PFSK-1 (cell line): ENCODE measurements around the gene TPGS2.

Source experiments
- FOXP2 ChIP-seq: optimal IDR thresholded peaks from 2 replicates; pipeline ENCODE3; 2011; ENCODE audit warnings: borderline replicate concordance, control low read depth, inconsistent platforms; ENCODE audit not compliant: insufficient read depth; ENCODE audit errors: extremely low read length, extremely low read depth
- POLR2AphosphoS5 ChIP-seq: IDR thresholded peaks from 2 replicates; pipeline ENCODE4 v1.6.1; 2012; ENCODE audit warnings: low read depth, mild to moderate bottlenecking, control low read depth, low read length, moderate library complexity
- SIN3A ChIP-seq: IDR thresholded peaks from 2 replicates; pipeline ENCODE4 v1.6.1; 2012; ENCODE audit warnings: mild to moderate bottlenecking, low read length, moderate library complexity, borderline replicate concordance; ENCODE audit not compliant: insufficient read depth
- TAF1 ChIP-seq: IDR thresholded peaks from 2 replicates; pipeline ENCODE4 v1.6.1; 2012; ENCODE audit warnings: low read length, control low read depth, borderline replicate concordance; ENCODE audit not compliant: insufficient read depth
- TF ChIP-seq, protein P1 (sequence below), 2 experiments: IDR thresholded peaks; 2 replicates each; pipeline versions ENCODE4 v1.6.1 to v1.8.0; 2011 to 2012; ENCODE audit warnings: low read depth in 2 of 2, low read length in 2 of 2, control low read depth in 1 of 2, inconsistent platforms in 1 of 2, mild to moderate bottlenecking in 1 of 2, moderate library complexity in 1 of 2; ENCODE audit not compliant: insufficient read depth in 1 of 2

The TPGS2 gene

DNA sequence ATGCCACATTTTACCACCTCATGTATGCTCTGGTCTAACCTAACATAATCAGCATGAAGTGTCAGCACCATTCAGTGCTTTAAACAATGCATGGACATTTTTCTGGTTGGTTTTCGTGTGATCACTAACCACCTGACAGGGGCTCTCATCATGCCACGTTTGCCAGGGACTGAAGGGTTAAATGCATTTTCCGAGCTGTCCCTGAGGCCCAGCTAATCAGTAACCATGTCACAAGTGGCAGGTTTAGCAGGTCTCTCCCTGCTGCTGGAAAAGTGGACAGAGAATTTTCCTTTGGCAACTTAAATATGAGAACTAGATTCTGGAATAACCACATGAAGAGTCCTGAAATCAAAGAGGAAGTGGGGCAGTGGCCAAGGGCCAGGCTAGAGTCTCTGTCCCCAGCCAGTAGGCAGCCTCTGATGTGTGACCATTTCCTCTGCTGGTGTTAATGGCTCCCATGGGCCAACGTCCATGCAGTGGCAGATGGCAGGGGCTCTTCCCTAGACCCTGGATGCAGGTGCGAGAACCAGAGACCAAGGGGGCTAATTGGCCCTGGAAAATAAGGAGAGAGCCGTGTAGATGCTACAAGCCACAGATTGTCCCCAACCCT, 69.5 kb downstream of the TPGS2 start:
- TF ChIP-seq, protein P1, sequence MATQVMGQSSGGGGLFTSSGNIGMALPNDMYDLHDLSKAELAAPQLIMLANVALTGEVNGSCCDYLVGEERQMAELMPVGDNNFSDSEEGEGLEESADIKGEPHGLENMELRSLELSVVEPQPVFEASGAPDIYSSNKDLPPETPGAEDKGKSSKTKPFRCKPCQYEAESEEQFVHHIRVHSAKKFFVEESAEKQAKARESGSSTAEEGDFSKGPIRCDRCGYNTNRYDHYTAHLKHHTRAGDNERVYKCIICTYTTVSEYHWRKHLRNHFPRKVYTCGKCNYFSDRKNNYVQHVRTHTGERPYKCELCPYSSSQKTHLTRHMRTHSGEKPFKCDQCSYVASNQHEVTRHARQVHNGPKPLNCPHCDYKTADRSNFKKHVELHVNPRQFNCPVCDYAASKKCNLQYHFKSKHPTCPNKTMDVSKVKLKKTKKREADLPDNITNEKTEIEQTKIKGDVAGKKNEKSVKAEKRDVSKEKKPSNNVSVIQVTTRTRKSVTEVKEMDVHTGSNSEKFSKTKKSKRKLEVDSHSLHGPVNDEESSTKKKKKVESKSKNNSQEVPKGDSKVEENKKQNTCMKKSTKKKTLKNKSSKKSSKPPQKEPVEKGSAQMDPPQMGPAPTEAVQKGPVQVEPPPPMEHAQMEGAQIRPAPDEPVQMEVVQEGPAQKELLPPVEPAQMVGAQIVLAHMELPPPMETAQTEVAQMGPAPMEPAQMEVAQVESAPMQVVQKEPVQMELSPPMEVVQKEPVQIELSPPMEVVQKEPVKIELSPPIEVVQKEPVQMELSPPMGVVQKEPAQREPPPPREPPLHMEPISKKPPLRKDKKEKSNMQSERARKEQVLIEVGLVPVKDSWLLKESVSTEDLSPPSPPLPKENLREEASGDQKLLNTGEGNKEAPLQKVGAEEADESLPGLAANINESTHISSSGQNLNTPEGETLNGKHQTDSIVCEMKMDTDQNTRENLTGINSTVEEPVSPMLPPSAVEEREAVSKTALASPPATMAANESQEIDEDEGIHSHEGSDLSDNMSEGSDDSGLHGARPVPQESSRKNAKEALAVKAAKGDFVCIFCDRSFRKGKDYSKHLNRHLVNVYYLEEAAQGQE (IDR thresholded peaks at IDR 0.05; ENCODE audit: insufficient read depth in 1 of 2, low read depth in 2 of 2, low read length in 2 of 2), result no peak
- TF ChIP-seq SIN3A, result no peak
- TF ChIP-seq FOXP2, result no peak
- TF ChIP-seq POLR2AphosphoS5, result no peak
- no peak for TF ChIP-seq TAF1

DNA sequence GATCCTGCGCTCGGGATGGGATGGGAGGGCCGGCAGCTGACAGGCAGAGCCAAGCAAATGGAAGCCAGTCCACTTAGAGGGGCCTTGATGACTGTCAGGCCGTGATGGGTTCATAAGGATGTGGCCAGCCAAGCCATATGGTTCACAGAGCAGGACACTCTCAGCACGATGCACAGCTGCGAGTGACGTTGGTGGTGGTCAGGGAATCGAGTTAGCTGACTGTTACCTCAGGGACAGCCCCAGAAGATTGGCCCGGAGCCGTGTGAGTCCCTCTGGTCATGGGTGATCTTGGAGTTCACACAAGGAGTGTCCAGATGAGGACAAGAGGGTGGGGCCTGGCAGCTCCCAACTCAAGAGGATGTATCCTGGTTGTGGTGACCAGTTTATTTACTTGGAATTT, 70.2 kb downstream of the TPGS2 start:
- TF ChIP-seq, protein P1 (IDR thresholded peaks at IDR 0.05; ENCODE audit: insufficient read depth in 1 of 2, low read depth in 2 of 2, low read length in 2 of 2), result no peak
- TF ChIP-seq TAF1 (no peak), SIN3A (no peak), POLR2AphosphoS5 (no peak), FOXP2 (no peak)

DNA sequence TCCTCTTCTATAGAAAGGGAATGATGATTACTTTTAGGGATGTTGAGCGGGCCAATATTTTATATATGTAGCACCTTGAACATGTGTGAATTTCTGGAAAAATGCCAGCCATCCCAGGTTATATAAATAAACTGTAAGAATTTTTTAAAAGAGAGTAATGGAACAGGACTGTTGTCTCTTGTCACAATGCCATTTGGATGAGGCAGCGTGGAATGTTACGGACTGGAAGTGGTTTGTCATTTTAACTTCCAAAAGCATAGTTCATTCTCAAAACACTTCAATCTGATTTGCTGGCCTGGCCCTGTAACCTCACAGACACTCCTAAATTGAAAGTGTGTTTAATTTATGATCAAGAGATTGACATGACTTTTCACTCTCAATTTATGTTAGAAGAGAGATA, 70.8 kb downstream of the TPGS2 start:
- TF ChIP-seq POLR2AphosphoS5, result no peak
- TF ChIP-seq FOXP2, result no peak
- TF ChIP-seq, protein P1 (IDR thresholded peaks at IDR 0.05; ENCODE audit: insufficient read depth in 1 of 2, low read depth in 2 of 2, low read length in 2 of 2), result no peak
- no peak for TF ChIP-seq SIN3A
- TF ChIP-seq TAF1, result no peak

DNA sequence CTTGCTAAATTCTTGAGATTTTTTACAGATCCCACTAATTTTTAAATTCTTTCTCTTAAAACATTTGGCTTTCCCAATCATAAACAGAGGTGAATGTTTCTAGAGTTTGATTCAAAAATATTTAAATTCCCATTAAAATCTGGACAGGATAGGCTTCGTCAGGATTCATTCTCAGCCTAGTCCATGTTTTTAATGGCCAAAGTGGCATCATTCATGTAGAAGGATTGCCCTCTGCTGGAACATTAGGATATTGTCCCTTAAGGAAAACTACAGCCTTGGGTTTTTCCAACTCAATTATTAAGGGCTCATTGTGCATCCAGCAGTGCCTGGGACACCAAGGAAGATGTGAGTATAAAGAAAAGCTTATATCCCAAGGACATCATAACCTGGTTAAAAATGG, 71.7 kb downstream of the TPGS2 start:
- no peak for TF ChIP-seq SIN3A
- TF ChIP-seq, protein P1 (IDR thresholded peaks at IDR 0.05; ENCODE audit: insufficient read depth in 1 of 2, low read depth in 2 of 2, low read length in 2 of 2), result no peak
- TF ChIP-seq POLR2AphosphoS5, result no peak
- TF ChIP-seq TAF1, result no peak
- no peak for TF ChIP-seq FOXP2

DNA sequence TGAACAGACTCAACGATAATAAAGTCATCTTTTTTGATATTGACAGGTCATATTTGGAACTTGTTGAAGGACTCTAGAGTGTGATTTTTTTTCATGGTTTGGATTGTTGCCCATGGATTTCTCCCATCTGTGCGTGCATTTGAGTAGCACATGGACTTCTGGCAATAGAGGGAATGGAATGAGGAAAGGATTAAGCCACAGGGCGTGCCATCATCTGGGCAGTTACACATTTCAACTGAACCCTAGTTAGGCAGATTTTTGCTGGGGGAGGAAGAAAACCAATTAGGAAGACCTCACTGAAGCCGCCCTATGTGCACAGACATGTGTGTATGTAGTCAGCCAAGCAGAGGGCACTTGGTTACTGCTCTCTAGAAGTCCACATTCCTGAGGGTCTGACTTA, 72.6 kb downstream of the TPGS2 start:
- TF ChIP-seq POLR2AphosphoS5 (no peak), SIN3A (no peak), FOXP2 (no peak), TAF1 (no peak)
- TF ChIP-seq, protein P1 (IDR thresholded peaks at IDR 0.05; ENCODE audit: insufficient read depth in 1 of 2, low read depth in 2 of 2, low read length in 2 of 2), result no peak
